Measurements from ENCODE around the gene TMEM59. TPM values are rescaled to one million over a fixed set of nuclear protein-coding genes. Genes with fewer than 3 reads are reported as not detected.

The TMEM59 gene
- polyA plus RNA-seq, 12 donors = 127 to 204 (median 159) TPM; not detected in 1

GRCh38 chr1:53992085-53992874, 60.7 kb downstream of the TMEM59 start:
- DNase-seq = no peak

GRCh38 chr1:53987880-53988279, 65.1 kb downstream of the TMEM59 start:
- DNase-seq = no peak

GRCh38 chr1:53986458-53986857, 66.5 kb downstream of the TMEM59 start:
- no peak for DNase-seq

- DNase-seq = no peak
Observed at GRCh38 chr1:53984726-53985125, 68.3 kb downstream of the TMEM59 start.

GRCh38 chr1:53982763-53983104, 70.3 kb downstream of the TMEM59 start:
- DNase-seq = no peak

- peak; percentile 55 for DNase-seq
Observed at GRCh38 chr1:53982034-53982762, 70.8 kb downstream of the TMEM59 start.

GRCh38 chr1:53981220-53981619, 71.8 kb downstream of the TMEM59 start:
- no peak for DNase-seq

- DNase-seq = no peak
Observed at GRCh38 chr1:53979712-53980450, 73.1 kb downstream of the TMEM59 start.

Other genes starting within 250 kb of the TMEM59 start
- 10 to 100 TPM in 10 of 12 donors, 1 to 10 TPM in 1, not detected in 1; 9.1 to 17.2 (median 13.8) TPM for gene NDC1, start 214.9 kb downstream of the TMEM59 start, polyA plus RNA-seq (ENCODE audit: insufficient read length in 12 of 12)
- gene YIPF1, start 163.4 kb downstream of the TMEM59 start, polyA plus RNA-seq (ENCODE audit: insufficient read length in 12 of 12) = 10 to 100 TPM in 10 of 12 donors, not detected in 2; 13.1 to 18.9 (median 16.5) TPM
- gene DIO1, start 159.0 kb downstream of the TMEM59 start, polyA plus RNA-seq (ENCODE audit: insufficient read length in 12 of 12) = under 1 TPM in 8 of 12 donors, not detected in 4; 0.15 to 0.61 (median 0.33) TPM
- gene IFT25, start 107.5 kb downstream of the TMEM59 start, polyA plus RNA-seq (ENCODE audit: insufficient read length in 12 of 12) = 10 to 100 TPM in 10 of 12 donors, not detected in 2; 16.3 to 61.8 (median 30.1) TPM
- gene LRRC42, start 106.9 kb downstream of the TMEM59 start, polyA plus RNA-seq (ENCODE audit: insufficient read length in 12 of 12) = 10 to 100 TPM in 11 of 12 donors, not detected in 1; 19.6 to 33.3 (median 23.2) TPM
- gene LDLRAD1, start 35.0 kb downstream of the TMEM59 start, polyA plus RNA-seq (ENCODE audit: insufficient read length in 12 of 12) = not detected
- gene TCEANC2, start 404 bp upstream of the TMEM59 start, polyA plus RNA-seq (ENCODE audit: insufficient read length in 12 of 12) = 1 to 10 TPM in 11 of 12 donors, not detected in 1; 4.7 to 8.1 (median 6.8) TPM
- under 1 TPM in 2 of 12 donors, not detected in 10; 0.07 to 0.11 TPM for gene CDCP2, start 99.8 kb upstream of the TMEM59 start, polyA plus RNA-seq (ENCODE audit: insufficient read length in 12 of 12)
- gene CYB5RL, start 146.8 kb upstream of the TMEM59 start, polyA plus RNA-seq (ENCODE audit: insufficient read length in 12 of 12) = 1 to 10 TPM in 11 of 12 donors, not detected in 1; 4.5 to 8.5 (median 6.5) TPM
- gene MRPL37, start 147.0 kb upstream of the TMEM59 start, polyA plus RNA-seq (ENCODE audit: insufficient read length in 12 of 12) = 10 to 100 TPM in 11 of 12 donors, not detected in 1; 59.1 to 64.8 (median 61.4) TPM

All from muscle of arm (tissue), 12 donors.